Activated T-helper 1 cell treated with Interleukin-2 at 50 U/mL for 16 hours (primary cell): Measurements from ENCODE around the gene POLDIP3.
"Not testable (repeated sequence)": the region's sequence is repeated elsewhere in the genome, so short reads cannot be mapped to it uniquely, and the experiment has no call there.

Experiments
- DNase-seq: peaks from one replicate; pipeline ENCODE4 v3.0.0-alpha.2; 2020; ENCODE audit warnings: low read depth

POLDIP3 gene

DNA sequence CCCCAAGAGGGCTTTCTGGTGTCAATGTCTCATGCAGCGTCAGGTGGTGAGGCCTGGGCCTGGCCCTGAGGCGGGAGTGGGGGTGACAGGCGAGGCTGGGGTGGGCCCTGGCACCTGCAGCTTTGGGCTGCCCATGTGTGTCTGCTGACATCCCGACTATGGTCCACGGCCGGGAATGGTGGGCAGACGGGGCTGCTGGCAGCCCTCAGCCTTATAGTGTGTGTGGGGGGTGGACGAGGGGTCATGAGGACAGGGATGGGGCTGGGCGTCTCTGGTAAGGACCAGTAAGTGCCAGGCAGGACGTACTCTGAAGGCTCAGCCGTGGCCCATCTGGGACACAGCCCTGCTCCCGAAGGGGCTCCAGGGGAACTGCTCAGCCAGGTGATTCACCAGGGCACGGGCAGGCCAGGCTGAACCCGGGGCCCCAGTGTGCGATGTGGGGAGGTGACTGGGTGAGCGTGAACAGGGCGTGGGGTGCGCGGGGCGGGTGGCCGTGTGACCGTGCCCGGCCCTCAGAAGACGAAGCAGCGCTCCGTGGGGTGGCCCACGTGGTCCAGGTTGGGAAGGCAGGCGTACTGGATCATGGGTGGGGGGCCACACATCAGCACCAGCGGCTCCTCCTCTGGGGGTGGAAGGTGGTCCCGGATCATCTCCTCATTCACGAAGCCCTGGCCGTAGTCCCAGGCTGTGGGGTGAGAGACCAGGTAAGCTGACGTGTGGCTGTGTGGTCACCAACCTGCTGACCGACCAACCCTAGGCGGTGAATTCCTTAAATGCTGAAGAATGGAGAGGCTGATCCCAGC lies 4.8 kb upstream of the POLDIP3 start:
- no peak for DNase-seq

DNA sequence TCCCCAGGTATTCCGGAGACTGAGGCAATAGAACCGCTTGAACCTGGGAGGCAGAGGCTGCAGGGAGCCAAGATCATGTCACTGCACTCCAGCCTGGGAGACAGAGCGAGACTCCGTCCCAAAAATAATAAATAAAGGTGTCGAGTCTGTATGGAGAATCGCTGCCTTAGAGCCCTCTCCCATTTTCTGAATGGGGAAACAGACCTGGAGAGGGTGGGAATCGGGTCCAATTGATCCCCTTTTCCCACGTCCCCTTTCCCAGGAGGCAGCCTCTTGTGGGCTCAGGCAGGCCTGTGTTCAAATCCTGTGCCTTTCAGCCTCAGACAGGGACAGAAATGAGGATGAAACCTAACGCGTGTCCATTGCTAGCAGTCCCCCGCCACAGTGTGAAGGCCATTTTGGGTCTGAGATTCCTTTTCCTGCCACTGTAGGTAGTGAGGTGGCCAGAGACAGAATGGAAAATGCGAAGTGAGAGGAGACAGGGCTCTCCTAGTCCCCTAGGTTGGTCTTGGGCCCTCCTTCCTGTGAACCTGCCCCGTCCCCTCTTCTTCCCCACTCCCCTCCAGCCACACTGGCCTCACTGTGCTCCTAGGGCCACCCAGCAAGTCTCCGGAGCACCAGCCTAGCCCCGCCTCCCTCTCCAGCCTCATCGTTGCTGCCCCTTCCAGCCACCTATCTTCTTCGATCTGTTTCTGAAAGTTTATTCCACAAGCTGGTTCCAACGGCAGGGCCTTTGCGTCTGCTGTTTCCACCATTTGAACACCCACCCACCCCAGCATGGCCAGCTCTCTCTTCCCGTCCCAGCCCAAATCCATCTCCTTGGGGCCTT lies 2.7 kb upstream of the POLDIP3 start:
- no peak for DNase-seq

DNA sequence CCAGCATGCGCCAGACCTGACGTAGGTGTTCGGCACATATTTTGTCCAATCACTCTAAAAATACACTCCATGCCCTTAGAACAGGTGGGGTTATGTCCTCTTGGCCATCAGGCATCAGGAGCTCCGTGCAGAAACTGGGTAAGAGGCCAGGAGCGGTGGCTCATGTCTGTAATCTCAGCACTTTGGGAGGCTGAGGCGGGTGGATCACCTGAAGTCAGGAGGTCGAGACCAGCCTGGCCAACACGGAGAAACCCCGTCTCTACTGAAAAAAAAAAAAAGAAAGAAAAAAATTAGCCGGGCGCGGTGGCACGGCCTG lies 1.1 kb upstream of the POLDIP3 start:
- DNase-seq = not testable (repeated sequence)

DNA sequence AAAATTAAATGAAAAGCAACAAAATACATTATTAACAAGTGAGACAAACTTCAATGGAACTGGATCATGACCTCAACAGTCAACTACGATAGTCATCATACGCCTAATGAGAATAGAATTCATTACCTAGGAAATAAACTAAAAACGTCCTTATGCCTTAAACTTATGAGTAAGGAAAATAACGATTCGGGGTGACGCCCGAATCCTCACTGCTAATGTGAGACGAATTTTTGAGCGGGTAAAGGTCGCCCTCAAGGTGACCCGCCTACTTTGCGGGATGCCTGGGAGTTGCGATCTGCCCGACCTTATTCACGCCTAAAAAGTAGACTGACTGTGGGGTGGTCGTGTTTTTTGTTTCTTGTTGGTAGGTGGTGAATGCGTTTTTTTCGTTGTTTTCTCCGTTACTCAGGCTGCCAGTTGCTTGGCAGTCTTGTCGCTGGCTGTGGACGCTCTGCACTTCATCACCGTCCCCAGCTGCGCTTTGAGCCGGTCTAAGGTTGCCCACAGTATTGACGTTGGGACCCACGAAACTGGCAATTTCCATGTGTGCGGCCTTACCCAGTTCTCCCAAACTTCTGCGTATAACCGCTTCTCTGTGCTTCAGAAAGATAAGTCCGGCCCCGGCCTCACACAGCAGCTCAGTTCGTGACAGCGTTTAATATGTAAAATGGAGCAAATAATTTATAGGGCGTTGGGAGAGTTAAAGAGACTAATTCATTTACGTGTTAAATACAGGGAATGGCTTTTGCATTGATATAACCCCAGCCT lies 593 bp upstream of the POLDIP3 start:
- DNase-seq = peak; percentile 58

DNA sequence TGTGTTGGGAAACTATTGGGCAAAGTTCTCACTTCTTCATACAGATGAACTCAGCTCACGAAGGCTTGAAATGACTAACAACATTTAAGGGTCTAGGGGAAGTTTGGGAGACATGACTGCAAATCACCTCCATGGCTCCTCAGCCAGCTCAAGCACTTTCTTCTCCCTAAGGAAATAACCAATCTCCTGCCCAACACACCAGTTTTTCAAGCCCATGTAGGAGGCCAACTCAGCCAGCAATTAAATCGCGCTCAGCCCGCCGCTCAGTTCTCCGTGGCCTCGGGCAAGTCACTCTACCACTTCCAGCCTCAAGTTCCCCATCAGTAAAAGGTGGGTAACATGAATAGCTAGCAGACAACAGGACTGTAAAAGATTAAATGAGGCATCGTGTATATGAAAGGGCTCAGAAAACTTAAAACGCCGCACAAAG lies 796 bp downstream of the POLDIP3 start:
- no peak for DNase-seq

DNA sequence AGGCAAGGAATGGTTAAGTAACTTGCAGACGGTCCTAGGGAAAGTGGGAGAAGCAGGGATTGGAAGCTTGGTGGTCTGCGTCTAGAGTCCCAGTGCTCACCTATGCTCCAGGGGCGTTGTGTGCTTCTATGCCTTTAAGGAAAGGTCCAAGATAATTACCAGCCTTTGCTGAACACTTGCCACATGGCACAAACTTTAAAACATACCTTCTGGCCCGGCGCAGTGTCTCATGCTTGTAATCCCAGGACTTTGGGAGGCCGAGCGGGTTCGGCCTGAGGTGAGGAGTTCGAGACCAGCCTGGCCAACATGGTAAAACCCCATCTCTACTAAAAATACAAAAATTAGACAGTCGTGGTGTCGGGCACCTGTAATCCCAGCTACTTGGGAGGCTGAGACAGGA lies 2.3 kb downstream of the POLDIP3 start:
- no peak for DNase-seq

DNA sequence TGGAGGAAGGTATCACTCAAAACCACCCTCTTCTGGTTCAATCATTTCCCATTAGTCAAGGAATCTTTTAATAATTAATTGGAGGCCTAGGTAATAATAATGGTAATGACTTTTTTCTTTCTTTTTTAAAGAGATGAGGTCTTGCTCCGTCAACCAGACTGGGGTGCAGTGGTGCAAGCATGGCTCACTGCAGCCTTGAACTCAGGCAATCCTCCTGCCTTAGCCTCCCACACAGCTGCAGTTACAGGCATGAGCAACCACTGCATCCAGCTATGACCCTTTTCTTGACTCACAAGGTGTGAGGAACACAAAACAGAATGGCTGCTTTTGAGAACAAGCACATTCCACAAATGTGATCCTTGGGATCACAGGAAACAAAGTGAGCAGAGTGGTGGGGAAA lies 3.6 kb downstream of the POLDIP3 start:
- no peak for DNase-seq

DNA sequence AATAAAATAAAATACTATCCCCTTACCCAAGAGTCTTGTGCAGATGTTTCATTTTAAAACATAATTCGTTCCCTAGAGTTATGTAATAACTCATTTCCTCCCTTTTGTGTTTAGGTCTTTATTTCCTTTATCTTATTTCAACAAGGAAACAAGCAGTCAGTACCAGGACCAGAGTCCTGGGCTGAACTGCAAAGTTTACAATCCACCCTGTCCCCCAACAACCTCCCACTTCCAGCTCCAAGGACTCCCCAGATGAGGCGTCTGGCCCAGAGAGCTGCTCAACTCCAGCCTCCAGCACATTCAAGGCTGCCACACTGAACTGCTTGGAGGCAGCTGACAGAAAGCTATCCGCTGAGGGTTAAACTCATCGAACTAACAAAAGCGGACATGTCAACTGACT lies 4.5 kb downstream of the POLDIP3 start:
- DNase-seq = no peak

DNA sequence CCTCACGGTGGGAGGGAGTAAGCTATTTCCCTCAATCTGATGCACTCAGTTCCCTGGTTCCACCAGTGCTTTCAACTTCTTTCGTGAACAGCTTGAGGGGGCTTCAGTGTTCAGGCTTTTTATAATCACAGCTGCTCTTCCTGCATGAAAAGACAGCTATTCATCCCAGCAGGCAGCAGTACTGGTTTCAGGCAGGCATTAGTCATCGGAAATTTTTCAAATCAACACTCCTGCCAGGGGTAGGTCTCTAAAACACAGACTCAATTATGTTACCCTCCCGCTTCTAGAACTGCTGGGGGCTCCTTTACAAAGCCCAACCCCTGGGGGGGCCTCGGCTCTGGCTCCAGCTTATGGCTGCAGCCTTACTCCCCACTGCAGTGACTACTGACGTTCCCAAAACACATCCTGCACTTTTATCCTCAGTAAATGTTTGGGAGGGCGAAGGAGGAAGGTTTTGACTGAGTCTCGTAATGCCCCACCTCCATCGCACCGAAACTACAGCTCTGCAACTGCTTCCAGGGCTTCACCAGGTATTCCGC lies 5.8 kb downstream of the POLDIP3 start:
- DNase-seq = no peak

DNA sequence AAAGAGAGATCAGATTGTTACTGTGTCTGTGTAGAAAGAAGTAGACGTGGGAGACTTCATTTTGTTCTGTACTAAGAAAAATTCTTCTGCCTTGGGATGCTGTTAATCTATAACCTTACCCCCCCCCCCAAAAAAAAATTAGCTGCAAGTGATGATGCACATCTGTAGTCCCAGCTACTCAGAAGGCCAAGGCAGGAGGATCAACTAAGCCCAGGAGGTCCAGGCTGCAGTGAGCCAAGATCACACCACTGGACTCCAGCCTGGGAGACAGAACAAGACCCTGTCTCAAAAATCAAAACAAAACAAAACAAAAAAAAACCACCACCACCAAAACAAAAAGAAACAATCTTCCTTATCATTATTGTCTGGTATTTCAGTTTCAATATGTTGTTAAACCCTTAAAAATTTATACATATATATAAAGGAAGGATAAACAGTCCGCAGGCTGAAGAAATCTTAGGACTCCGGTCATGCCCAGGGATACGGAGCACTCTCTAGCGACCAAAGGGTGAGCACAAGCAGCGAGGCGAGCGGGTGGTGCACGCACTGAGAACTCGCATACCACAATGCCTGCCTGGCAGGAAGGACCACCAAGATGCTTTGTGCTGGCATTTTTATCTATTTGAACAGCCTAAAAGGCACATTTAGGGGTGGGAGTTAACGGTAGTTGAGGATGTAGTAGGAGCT lies 6.4 kb downstream of the POLDIP3 start:
- DNase-seq = no peak

DNA sequence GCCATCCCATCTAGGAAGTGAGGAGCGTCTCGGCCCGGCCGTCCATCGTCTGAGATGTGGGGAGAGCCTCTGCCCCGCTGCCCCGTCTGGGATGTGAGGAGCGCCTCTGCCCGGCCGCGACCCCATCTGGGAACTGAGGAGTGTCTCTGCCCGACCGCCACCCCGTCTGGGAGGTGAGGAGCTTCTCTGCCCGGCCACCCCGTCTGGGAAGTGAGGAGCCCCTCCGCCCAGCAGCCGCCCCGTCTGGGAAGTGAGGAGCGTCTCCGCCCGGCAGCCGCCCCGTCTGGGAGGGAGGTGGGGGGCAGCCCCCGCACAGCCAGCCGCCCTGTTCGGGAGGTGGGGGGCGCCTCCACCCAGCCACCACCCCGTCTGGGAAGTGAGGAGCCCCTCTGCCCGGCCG lies 7.0 kb downstream of the POLDIP3 start:
- not testable (repeated sequence) for DNase-seq

DNA sequence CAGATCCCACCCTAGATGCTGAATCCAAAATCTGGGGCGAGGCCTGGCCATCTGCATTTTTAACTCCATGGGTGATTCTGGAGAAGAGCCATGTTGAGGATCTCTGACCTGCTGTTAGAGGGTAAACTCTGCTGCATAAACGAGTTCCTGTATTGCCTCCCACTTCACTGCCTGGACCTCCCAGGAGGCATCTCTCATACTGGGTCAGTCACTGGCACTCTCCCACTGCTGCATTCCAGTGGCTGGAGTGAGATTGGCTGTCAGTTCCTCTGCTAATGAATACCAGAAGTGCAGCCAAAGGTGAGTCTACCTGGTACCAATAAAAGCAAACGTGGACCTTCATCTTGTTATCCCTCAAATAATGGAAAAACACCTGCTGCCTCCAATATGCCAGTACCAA lies 10.3 kb downstream of the POLDIP3 start:
- DNase-seq = no peak

DNA sequence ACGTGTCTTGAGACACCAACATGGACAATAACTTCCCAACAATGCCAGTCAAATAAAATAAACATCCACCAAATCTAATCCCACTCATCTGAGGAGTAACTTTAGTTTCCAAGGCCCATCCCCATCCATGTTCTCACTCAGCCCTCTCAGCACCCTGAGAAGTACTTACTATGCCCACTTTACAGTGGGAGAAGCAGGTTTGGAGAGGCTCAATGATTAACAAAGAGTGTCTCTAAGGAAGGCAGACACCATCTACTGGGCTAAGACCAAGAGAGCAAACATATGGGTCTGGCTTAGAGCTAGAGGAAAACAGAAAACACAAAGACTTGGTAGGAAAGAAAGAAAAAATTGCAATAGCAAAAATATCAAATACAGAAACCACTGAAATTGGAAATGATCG lies 11.3 kb downstream of the POLDIP3 start:
- DNase-seq = no peak

DNA sequence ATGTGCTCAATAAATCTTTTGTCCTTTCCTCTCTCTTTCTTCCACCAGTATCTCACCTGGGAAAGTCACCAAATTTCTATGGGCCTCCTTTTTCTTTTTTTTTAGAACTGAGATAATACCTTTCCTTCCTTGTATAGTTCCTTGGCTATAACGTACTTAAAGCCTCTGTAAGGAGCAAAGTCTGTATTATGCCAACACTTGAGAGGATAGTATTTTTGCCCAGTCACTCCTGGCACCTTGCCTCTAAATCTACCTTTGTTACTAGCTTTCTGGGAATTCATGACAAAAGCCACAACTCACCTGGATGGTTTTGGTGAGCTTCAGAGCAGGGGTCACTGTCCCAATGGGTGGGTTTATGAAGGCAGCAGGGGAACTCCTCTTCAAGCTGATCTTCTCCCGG lies 12.2 kb downstream of the POLDIP3 start:
- no peak for DNase-seq

DNA sequence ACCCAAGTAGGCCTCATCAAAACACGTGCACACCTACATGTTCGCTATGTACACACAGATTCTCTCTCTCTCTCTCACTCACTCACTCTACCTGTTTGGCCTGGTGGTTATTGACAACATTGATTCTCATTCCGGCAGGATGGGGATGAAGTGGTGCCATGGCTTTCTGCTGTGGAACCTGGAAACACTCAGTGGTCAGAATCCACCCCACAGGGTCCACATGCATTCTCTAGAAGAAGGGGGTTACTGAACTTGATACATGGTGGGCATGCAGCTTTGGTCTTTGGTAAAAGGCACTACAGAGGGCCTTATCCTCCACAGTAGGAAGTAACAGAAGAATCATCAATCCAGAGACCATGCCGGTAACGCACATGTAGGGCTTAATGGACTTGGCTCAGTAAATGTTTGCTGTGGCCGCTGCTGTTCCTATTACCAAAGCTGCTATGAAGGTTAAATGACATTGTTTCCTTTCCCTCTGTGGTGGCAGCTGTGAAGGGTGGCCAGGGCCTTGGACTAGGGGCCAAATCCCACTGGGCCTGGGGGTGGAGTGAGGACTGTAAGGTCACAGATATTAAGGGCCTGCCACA lies 12.7 kb downstream of the POLDIP3 start:
- no peak for DNase-seq

DNA sequence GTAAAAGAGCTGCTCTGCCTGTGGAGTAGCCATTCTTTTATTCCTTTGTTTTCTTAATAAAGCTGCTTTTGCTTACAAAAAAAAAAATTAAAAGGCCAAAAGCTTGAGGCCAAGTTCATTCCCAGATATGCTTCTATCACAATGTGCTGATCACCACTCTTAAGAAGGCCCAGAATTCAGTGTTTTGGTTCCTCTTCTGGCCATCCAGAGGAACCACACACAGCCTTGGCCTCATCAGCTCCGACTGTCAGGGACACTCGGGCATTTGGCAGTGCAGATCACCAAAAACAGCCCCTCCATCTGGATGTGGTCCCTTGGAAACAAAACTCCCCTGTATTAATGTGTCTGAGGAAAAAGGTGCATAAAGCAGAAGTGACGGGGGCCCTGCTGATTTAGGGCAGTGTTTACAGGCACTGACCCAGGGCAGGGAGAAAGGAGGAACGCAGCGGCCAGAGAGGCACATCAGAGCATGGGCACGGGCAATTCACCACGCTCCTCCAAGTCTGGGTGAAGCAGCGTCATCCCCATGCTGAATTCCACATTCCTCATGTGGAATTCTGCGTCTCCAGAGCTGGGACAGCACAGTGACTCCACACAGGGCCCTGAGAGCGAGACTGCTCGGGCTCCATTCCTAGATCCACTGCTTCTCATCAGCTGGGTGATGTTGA lies 17.7 kb downstream of the POLDIP3 start:
- no peak for DNase-seq

DNA sequence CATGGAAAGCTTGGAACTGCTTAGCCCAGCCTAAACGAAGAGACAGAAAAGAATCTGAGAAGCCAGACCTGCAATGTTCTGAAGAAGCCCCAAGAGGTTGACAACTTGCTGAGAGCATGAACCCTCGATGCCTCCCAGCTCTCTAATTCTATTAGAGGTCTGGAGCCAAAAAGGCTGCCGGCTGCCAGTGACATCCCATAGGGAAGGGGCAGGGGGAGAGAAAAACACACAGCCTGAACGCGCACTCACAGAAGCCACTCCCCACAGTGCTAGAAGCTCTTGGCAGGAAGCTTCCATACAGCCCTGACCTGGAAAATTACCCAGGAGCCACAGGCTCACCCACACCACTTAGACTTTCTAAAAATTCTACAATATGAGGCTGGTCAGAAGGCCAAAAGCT lies 18.3 kb downstream of the POLDIP3 start:
- DNase-seq = no peak

DNA sequence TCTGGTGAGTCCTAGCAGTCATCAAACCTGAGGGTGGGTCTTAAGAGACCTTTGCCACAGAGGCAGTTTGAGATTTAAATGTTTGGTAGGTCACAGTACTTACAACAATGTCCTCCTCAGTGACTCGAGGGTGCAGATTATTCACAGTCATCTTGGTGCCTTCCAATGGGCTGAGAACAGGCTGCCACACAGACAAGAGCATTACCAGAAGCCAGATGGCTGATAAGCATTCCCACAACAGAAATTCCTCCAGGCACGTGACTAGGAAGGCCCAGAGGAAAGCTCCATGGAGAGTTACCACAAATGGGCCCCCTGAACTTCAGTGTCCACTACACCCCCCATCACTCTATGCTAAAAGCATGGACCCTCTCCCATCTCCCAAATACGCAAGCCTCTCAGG lies 19.2 kb downstream of the POLDIP3 start:
- DNase-seq = no peak

DNA sequence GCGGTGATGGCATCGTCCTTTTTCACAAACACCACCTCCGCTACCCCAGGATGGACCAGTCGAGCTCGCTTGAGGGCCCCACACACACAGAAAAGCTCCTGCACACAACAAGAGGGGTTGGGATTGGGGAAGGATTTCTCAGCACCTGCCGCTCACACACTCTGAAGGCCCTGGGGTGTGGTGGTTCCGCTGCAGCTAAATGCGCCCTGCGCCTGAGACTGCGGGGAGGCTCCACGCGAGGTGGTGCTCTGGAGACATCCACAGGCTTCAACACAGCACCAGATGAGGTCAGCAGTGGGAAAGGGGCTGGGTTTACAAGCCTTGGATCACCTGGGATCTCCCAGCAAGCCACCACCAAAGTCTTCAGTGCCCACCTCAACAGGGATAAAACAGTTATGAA lies 22.7 kb downstream of the POLDIP3 start:
- no peak for DNase-seq

DNA sequence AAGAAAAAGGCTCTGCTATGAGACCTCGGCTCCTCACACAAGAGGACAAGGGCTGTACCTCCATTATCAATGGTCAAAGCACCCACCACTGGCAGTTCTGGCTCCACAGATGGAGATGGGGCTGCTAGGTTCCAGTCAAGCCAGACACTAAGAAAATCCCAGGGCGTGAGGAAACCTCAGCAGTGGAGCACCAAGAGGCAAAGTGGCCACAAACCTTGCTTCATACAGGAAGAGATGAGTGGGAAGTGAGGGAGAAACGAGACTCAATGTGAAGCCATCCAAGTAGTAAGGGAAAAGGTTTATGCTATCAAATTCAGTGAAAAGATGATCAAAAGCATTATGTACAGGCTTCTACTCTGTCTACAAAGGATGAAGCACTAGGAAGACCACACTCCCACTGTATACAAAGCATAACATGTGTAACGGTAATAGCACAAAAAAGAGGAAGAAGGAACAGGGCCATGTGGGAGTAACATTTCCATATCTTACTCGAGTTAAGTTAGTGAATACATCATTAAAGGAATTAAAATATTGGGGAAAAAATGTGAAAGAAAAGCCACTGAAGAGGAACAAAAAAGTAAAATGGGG lies 27.0 kb downstream of the POLDIP3 start:
- DNase-seq = no peak

DNA sequence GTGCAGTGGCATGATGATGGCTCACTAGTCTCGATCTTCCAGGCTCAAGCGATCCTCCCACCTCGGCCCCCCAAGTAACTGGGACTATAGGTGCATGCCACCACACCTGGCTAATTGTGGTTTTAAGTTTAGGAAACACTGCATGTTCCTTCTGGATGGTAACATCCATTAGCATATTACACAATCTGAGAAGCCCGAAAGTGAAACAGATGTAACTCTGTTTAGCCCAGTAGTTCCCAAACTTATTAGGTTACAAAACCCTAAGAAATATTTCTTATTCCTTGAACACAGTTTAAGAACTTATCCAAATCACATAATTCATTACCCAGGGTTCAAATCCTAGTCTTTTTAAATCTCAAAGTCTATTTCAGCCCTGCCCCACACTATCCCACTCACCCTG lies 28.3 kb downstream of the POLDIP3 start:
- DNase-seq = no peak
